Activated CD4-positive, alpha-beta T cell treated with anti-CD3 and anti-CD28 coated beads for 36 hours (primary cell): ENCODE measurements around the gene WWP2. TPM values are rescaled to one million over a fixed set of nuclear protein-coding genes. Genes with fewer than 3 reads are reported as not detected.

Experiments used
- ATAC-seq: fragments of 200-7000 bp; cut with Tn5 transposase; one replicate; pipeline ENCODE4 v1.10.0; 2021; ENCODE audit warnings: mild to moderate bottlenecking, moderate library complexity
- CTCF ChIA-PET: fragments of 350-600 bp; sonication (Branson Sonifier 250); formaldehyde crosslinking; loops from one replicate; lab custom pipeline; 2021; ENCODE audit warnings: antibody characterized with exemption; lab: Charles Lee
- POLR2A ChIA-PET: fragments of 350-600 bp; sonication (Branson Sonifier 250); formaldehyde crosslinking; loops from one replicate; lab custom pipeline; 2021; ENCODE audit warnings: antibody characterized with exemption, inconsistent platforms; lab: Charles Lee
- DNase-seq: peaks from one replicate; pipeline ENCODE4 v3.0.0-alpha.2; 2020
- H3K27ac Mint-ChIP-seq: one replicate; pipeline ENCODE4 v1.8.0; 2021; ENCODE audit warnings: mixed read lengths
- H3K27me3 Mint-ChIP-seq: one replicate; pipeline ENCODE4 v1.8.0; 2021; ENCODE audit warnings: mixed read lengths
- H3K36me3 Mint-ChIP-seq: one replicate; pipeline ENCODE4 v1.8.0; 2021; ENCODE audit warnings: low read depth, mixed read lengths
- H3K4me1 Mint-ChIP-seq: one replicate; pipeline ENCODE4 v1.8.0; 2021; ENCODE audit warnings: mixed read lengths
- H3K4me3 Mint-ChIP-seq: one replicate; pipeline ENCODE4 v1.8.0; 2021; ENCODE audit warnings: mild to moderate bottlenecking, moderate library complexity, mixed read lengths
- H3K9me3 Mint-ChIP-seq: one replicate; pipeline ENCODE4 v1.8.0; 2021; ENCODE audit warnings: low read depth, mixed read lengths
- intact Hi-C, 2 experiments: fragments of 100-400 bp; cut with DNase I in 1 of 2; cut with micrococcal nuclease in 1 of 2; formaldehyde crosslinking; loops; one replicate each; pipeline versions ENCODE4 v1.14.2 to v1.15.1; 2022 to 2024; cut with DNase I, micrococcal nuclease
- total RNA-seq, 2 experiments: library from RNA; stranded (reverse); gene quantifications; one replicate each; pipeline ENCODE4 v1.2.3, GENCODE V29; 2021

Gene WWP2
- total RNA-seq, 2 experiments from 2014 or later, result 43.3 to 44.6 TPM

GRCh38 chr16:69874271-69874670 lies 112.1 kb downstream of the WWP2 start:
- ChIA-PET POLR2A (no interaction called here), CTCF (no interaction called here)
- ATAC-seq (no peak), DNase-seq (no peak)
- Mint-ChIP-seq H3K9me3 (no peaks in the 10 kb centered on the region), H3K4me1 (no peaks in the 10 kb centered on the region), H3K4me3 (no peak overlapping the region), H3K27ac (no peak overlapping the region), H3K27me3 (no peaks in the 10 kb centered on the region), H3K36me3 (peaks cover 40% of the 10 kb centered on the region)
- intact Hi-C loops, result no loop called here

GRCh38 chr16:69880640-69881133 lies 118.6 kb downstream of the WWP2 start:
- Mint-ChIP-seq H3K9me3 (no peaks in the 10 kb centered on the region), H3K36me3 (peaks cover 35% of the 10 kb centered on the region), H3K4me1 (no peaks in the 10 kb centered on the region), H3K27me3 (no peaks in the 10 kb centered on the region), H3K4me3 (no peak overlapping the region), H3K27ac (no peak overlapping the region)
- POLR2A ChIA-PET, result no interaction called here
- intact Hi-C loops, result no loop called here
- DNase-seq, result no peak
- no peak for ATAC-seq
- CTCF ChIA-PET, result no interaction called here

- Mint-ChIP-seq H3K27ac (no peak overlapping the region), H3K4me1 (no peaks in the 10 kb centered on the region), H3K36me3 (peaks cover 34% of the 10 kb centered on the region), H3K9me3 (no peaks in the 10 kb centered on the region), H3K27me3 (no peaks in the 10 kb centered on the region), H3K4me3 (no peak overlapping the region)
- no peak for ATAC-seq
- no peak for DNase-seq
- intact Hi-C loops, result no loop called here
- POLR2A ChIA-PET, result no interaction called here
- CTCF ChIA-PET, result no interaction called here
These were observed 119.0 kb downstream of the WWP2 start for GRCh38 chr16:69881141-69881540.

- DNase-seq (no peak), ATAC-seq (no peak)
- no peaks in the 10 kb centered on the region for H3K4me1 Mint-ChIP-seq
- CTCF ChIA-PET, result interaction anchor here (0.8 kb wide), 1 partner anchor 1219 kb away, joined by 3 read pairs; no protein-coding TSS in a partner anchor
- H3K9me3 Mint-ChIP-seq, result no peaks in the 10 kb centered on the region
- H3K4me3 Mint-ChIP-seq, result no peak overlapping the region
- no peaks in the 10 kb centered on the region for H3K27me3 Mint-ChIP-seq
- POLR2A ChIA-PET, result no interaction called here
- intact Hi-C loops, result no loop called here
- no peak overlapping the region for H3K27ac Mint-ChIP-seq
- H3K36me3 Mint-ChIP-seq, result peaks cover 26% of the 10 kb centered on the region
These were observed 121.6 kb downstream of the WWP2 start for GRCh38 chr16:69883744-69884143.

GRCh38 chr16:69885722-69886121 lies 123.6 kb downstream of the WWP2 start:
- ChIA-PET POLR2A (no interaction called here), CTCF (no interaction called here)
- DNase-seq, result no peak
- no peaks in the 10 kb centered on the region for H3K27me3 Mint-ChIP-seq
- H3K4me3 Mint-ChIP-seq, result no peak overlapping the region
- no peak overlapping the region for H3K27ac Mint-ChIP-seq
- H3K9me3 Mint-ChIP-seq, result no peaks in the 10 kb centered on the region
- intact Hi-C loops, result no loop called here
- peaks cover 8% of the 10 kb centered on the region for H3K4me1 Mint-ChIP-seq
- peaks cover 28% of the 10 kb centered on the region for H3K36me3 Mint-ChIP-seq
- no peak for ATAC-seq

GRCh38 chr16:69886726-69887125 lies 124.6 kb downstream of the WWP2 start:
- DNase-seq, result no peak
- no peak overlapping the region for H3K4me3 Mint-ChIP-seq
- H3K27me3 Mint-ChIP-seq, result no peaks in the 10 kb centered on the region
- H3K4me1 Mint-ChIP-seq, result peaks cover 8% of the 10 kb centered on the region
- H3K36me3 Mint-ChIP-seq, result peaks cover 28% of the 10 kb centered on the region
- CTCF ChIA-PET, result interaction anchor here (0.6 to 1.2 kb wide), 4 partner anchors 17 to 599 kb away, joined by 3 to 4 read pairs (median 3); no protein-coding TSS in a partner anchor
- no peak for ATAC-seq
- POLR2A ChIA-PET, result no interaction called here
- intact Hi-C loops, result no loop called here
- no peaks in the 10 kb centered on the region for H3K9me3 Mint-ChIP-seq
- H3K27ac Mint-ChIP-seq, result no peak overlapping the region

GRCh38 chr16:69888005-69888590 lies 126.0 kb downstream of the WWP2 start:
- Mint-ChIP-seq H3K9me3 (no peaks in the 10 kb centered on the region), H3K27ac (no peak overlapping the region), H3K4me3 (no peak overlapping the region), H3K4me1 (peaks cover 8% of the 10 kb centered on the region), H3K27me3 (no peaks in the 10 kb centered on the region), H3K36me3 (peaks cover 25% of the 10 kb centered on the region)
- ChIA-PET CTCF (interaction anchor here (0.6 to 0.9 kb wide), 3 partner anchors 15 to 576 kb away, joined by 3 read pairs; no protein-coding TSS in a partner anchor), POLR2A (no interaction called here)
- ATAC-seq, result no peak
- intact Hi-C loops, result no loop called here
- DNase-seq, result no peak

GRCh38 chr16:69889295-69889964 lies 127.3 kb downstream of the WWP2 start:
- Mint-ChIP-seq H3K27me3 (no peaks in the 10 kb centered on the region), H3K27ac (peak overlapping the region; percentile 27), H3K9me3 (no peaks in the 10 kb centered on the region), H3K4me1 (peaks cover 8% of the 10 kb centered on the region), H3K36me3 (peaks cover 19% of the 10 kb centered on the region), H3K4me3 (no peak overlapping the region)
- intact Hi-C loops, result no loop called here
- ATAC-seq (peak; percentile 88), DNase-seq (peak; percentile 22)
- CTCF ChIA-PET, result interaction anchor here (0.8 kb wide), 1 partner anchor 11 kb away, joined by 3 read pairs; no protein-coding TSS in a partner anchor
- POLR2A ChIA-PET, result interaction anchor here (0.7 kb wide), 1 partner anchor 325 kb away, joined by 4 read pairs; no protein-coding TSS in a partner anchor

GRCh38 chr16:69890114-69890891 lies 128.2 kb downstream of the WWP2 start:
- intact Hi-C loops, result no loop called here
- DNase-seq (no peak), ATAC-seq (no peak)
- no peaks in the 10 kb centered on the region for H3K9me3 Mint-ChIP-seq
- CTCF ChIA-PET, result interaction anchor here (0.6 to 0.8 kb wide), 2 partner anchors 10 to 332 kb away, joined by 3 read pairs; no protein-coding TSS in a partner anchor
- peaks cover 8% of the 10 kb centered on the region for H3K4me1 Mint-ChIP-seq
- H3K4me3 Mint-ChIP-seq, result no peak overlapping the region
- H3K27me3 Mint-ChIP-seq, result no peaks in the 10 kb centered on the region
- POLR2A ChIA-PET, result interaction anchor here (0.7 kb wide), 1 partner anchor 326 kb away, joined by 4 read pairs; no protein-coding TSS in a partner anchor
- H3K27ac Mint-ChIP-seq, result no peak overlapping the region
- peaks cover 19% of the 10 kb centered on the region for H3K36me3 Mint-ChIP-seq

GRCh38 chr16:69890892-69891282 lies 128.8 kb downstream of the WWP2 start:
- peaks cover 19% of the 10 kb centered on the region for H3K36me3 Mint-ChIP-seq
- no peaks in the 10 kb centered on the region for H3K27me3 Mint-ChIP-seq
- no peak for DNase-seq
- intact Hi-C loops, result no loop called here
- H3K4me3 Mint-ChIP-seq, result no peak overlapping the region
- POLR2A ChIA-PET, result no interaction called here
- H3K9me3 Mint-ChIP-seq, result no peaks in the 10 kb centered on the region
- CTCF ChIA-PET, result interaction anchor here (0.6 kb wide), 1 partner anchor 332 kb away, joined by 3 read pairs; no protein-coding TSS in a partner anchor
- ATAC-seq, result no peak
- no peak overlapping the region for H3K27ac Mint-ChIP-seq
- peaks cover 8% of the 10 kb centered on the region for H3K4me1 Mint-ChIP-seq

- Mint-ChIP-seq H3K27ac (no peak overlapping the region), H3K4me3 (no peak overlapping the region), H3K27me3 (no peaks in the 10 kb centered on the region), H3K36me3 (peaks cover 24% of the 10 kb centered on the region), H3K4me1 (peaks cover 8% of the 10 kb centered on the region), H3K9me3 (no peaks in the 10 kb centered on the region)
- ATAC-seq, result no peak
- ChIA-PET POLR2A (no interaction called here), CTCF (no interaction called here)
- intact Hi-C loops, result no loop called here
- no peak for DNase-seq
These were observed 130.2 kb downstream of the WWP2 start for GRCh38 chr16:69892378-69892777.
